HG03575 (cell line): ENCODE data around the gene ZNF835.

ENCODE experiments used
- ATAC-seq: cut with Tn5 transposase; IDR thresholded peaks from one replicate; pipeline ENCODE4 v1.9.1; 2021; ENCODE audit not compliant: unreplicated experiment, insufficient number of reproducible peaks, low FRiP score; ENCODE audit errors: extremely low read depth

ZNF835 gene

GRCh38 chr19:56667311-56667870 lies 4.2 kb downstream of the ZNF835 start:
- no peak for ATAC-seq

- ATAC-seq, result no peak
Observed at GRCh38 chr19:56664511-56664910, 7.0 kb downstream of the ZNF835 start.

- ATAC-seq, result no peak
Observed at GRCh38 chr19:56663931-56664500, 7.5 kb downstream of the ZNF835 start.

- no peak for ATAC-seq
Observed at GRCh38 chr19:56661248-56661647, 10.3 kb downstream of the ZNF835 start.

GRCh38 chr19:56660381-56661107 lies 11.0 kb downstream of the ZNF835 start:
- no peak for ATAC-seq

- ATAC-seq, result no peak
Observed at GRCh38 chr19:56654151-56654550, 17.4 kb downstream of the ZNF835 start.

GRCh38 chr19:56643460-56643955 lies 28.0 kb downstream of the ZNF835 start:
- ATAC-seq, result no peak

GRCh38 chr19:56642711-56643459 lies 28.7 kb downstream of the ZNF835 start, which contains the start of gene SMIM17:
TSS of gene SMIM17 (plus strand) at chr19:56643159. CDS start at chr19:56645668, 2,509 bp downstream.
- no peak for ATAC-seq

- no peak for ATAC-seq
Observed at GRCh38 chr19:56639217-56639616, 32.3 kb downstream of the ZNF835 start.

- no peak for ATAC-seq
Observed at GRCh38 chr19:56637976-56638555, 33.5 kb downstream of the ZNF835 start.

GRCh38 chr19:56633021-56633420 lies 38.5 kb downstream of the ZNF835 start:
- ATAC-seq, result no peak

GRCh38 chr19:56625708-56626107 lies 45.8 kb downstream of the ZNF835 start:
- no peak for ATAC-seq

GRCh38 chr19:56623006-56623405 lies 48.6 kb downstream of the ZNF835 start:
- ATAC-seq, result no peak

- no peak for ATAC-seq
Observed at GRCh38 chr19:56622374-56622773, 49.2 kb downstream of the ZNF835 start.

GRCh38 chr19:56619121-56619520 lies 52.4 kb downstream of the ZNF835 start:
- no peak for ATAC-seq

- no peak for ATAC-seq
Observed at GRCh38 chr19:56617531-56617930, 54.0 kb downstream of the ZNF835 start.

- ATAC-seq, result no peak
Observed at GRCh38 chr19:56613639-56614038, 57.9 kb downstream of the ZNF835 start.

GRCh38 chr19:56612737-56613136 lies 58.8 kb downstream of the ZNF835 start:
- no peak for ATAC-seq
